ENCODE results near the gene CERS6.
A peak's percentile ranks its signal among the peaks of the same experiment; 100 is the strongest.

Gene CERS6

DNA sequence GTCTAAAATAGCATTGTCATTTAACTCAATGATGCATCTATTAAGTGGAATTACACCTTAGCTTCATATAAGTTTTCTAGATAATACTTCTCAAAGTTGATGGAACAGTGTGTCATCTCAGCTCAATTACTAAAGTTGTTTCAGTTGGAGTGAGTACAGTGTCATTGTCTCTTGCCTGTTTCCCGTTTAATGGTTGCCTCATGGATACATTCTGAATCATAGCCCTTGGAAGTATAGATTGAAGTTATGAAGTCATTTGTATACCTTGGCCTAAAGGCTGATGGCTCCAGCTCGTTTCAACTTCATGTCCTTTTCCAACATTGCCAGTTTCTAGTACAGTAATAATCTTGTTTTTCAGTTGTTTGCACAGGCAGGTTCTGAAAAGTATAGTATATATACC is 215.9 kb downstream of the CERS6 start:
- no peak for DNase-seq (ENCODE audit: low spot score)

- no peak for DNase-seq (ENCODE audit: low spot score)
Measured at GRCh38 chr2:168673265-168674189, 217.5 kb downstream of the CERS6 start.

GRCh38 chr2:168678153-168678853 is 222.2 kb downstream of the CERS6 start:
- DNase-seq (ENCODE audit: low spot score), result no peak

GRCh38 chr2:168679081-168679480 is 223.0 kb downstream of the CERS6 start:
- no peak for DNase-seq (ENCODE audit: low spot score)

- DNase-seq (ENCODE audit: low spot score), result no peak
Measured at GRCh38 chr2:168679741-168680310, 223.8 kb downstream of the CERS6 start.

DNA sequence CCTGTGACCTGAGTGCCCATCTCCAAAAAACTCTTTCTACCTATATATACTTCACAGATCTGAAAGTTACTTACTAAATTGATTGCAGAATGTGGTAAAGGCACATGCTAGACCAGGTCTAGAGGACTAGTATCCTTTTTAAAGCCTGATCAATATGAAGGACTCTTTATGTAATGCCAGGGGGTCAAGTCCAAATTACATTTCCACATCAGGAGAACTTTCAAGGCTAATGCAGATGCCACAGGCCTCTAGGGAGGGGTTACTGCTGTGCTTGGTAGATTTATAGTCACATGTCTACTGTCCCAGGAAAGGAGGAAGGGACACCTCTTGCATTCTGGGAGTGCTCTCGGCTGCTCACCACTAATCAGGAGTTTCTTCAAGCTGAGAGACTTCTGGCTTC is 227.9 kb downstream of the CERS6 start:
- DNase-seq (ENCODE audit: low spot score), result no peak

DNA sequence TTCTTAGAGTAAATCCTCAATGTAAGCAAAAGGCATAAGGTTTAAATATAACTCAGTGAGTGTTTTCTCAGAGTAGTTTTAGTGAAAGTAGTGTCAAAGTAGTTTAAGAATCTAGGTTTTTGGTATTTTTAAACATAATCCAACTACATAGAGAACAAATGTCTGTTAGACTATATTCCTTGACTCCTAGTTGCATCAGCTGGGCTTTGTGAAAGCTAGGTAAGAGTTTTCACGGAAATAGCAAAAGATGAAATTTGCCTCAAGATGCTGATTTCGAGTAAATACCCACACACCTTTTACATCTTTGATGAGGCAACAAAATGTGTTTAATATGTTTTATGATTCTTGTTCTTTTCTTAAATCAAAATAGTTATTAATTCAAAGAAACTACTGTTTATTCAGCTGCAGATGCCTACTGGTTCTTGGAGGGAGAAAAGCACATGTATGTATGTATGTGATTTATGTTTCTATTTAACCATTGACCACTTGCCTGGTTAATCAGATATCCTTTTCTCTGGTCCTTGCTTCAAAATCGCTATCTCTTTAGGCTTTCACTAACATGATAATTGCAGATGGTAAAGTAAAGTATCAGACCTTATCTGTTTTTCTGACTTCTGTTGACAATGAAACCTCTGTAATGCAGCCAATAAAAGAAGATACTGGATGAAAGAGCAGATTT is 229.0 kb downstream of the CERS6 start:
- no peak for DNase-seq (ENCODE audit: low spot score)

- no peak for DNase-seq (ENCODE audit: low spot score)
Measured at GRCh38 chr2:168685600-168686451, 229.8 kb downstream of the CERS6 start.

- no peak for DNase-seq (ENCODE audit: low spot score)
Measured at GRCh38 chr2:168686452-168687191, 230.6 kb downstream of the CERS6 start.

GRCh38 chr2:168687314-168687713 is 231.2 kb downstream of the CERS6 start:
- peak; percentile 27 for DNase-seq (ENCODE audit: low spot score)

- DNase-seq (ENCODE audit: low spot score), result no peak
Measured at GRCh38 chr2:168690381-168690885, 234.4 kb downstream of the CERS6 start.

DNA sequence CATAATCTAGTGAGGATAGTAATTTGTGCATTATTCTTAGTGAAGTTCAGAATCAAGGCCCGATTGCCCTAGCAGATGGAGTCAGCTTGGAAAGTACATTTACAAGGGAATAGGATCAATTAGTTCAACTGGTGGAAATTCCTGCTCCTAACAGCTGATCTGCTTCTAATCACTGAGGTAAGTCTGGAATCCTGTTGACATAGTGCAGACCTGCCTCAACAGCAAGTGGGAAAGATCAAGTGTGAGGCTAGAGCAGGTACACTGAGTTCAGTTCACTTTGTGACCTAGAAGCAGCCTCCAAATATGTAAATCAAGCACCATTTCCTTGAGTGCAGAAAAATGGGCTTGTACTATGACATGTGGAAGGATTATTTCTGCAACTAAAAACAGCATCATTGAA is 235.1 kb downstream of the CERS6 start:
- DNase-seq (ENCODE audit: low spot score), result no peak

DNA sequence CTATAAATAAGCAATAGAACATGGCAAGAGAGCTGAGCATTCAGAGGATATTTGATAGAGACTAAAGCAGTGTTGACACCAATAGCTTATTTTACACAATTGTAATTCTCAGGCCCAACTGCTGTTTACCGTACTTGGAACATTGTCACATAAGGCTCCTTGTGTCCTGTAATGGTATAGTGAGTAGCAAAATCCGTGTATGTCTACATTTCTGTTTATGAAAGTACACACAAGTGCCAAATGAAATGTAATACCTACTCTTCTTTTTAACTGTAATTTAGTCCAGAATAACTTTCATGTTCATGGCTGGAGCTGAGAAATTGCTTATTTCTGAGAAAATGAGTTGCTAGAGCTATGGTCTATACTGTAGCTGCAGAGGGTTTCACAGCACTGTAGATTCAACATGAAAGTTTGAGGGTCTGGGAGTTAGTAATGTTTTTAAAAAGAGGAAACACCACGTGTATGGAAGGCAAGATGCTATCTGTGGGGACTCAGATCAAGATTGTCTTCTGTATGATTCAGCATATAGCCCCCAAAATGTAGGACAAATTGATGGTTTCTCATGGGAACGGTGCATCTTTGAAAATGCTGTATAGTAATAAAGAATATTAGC is 236.2 kb downstream of the CERS6 start:
- no peak for DNase-seq (ENCODE audit: low spot score)

GRCh38 chr2:168694173-168694572 is 238.1 kb downstream of the CERS6 start:
- no peak for DNase-seq (ENCODE audit: low spot score)

GRCh38 chr2:168694866-168695265 is 238.8 kb downstream of the CERS6 start:
- DNase-seq (ENCODE audit: low spot score), result no peak

DNA sequence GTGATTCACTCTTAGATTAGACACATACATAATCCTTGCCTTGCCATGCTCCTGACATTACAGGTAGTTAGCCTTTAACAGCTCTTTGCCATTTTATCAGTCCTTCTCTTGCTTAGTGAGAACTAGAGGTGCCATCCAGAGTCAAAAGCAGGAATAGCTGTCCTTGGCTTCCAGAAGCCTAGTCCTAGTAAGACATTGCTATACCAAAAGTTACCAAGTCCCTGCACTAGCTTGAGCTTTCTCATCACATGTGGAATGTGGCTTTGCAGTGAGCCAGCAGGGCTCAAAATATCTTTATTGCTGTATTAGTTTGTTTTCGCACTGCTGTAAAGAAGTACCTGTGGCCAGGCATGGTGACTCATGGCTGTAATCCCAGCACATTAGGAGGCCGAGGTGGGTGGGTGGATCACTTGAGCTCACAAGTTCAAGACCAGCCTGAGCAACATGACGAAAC is 241.6 kb downstream of the CERS6 start:
- no peak for DNase-seq (ENCODE audit: low spot score)

DNA sequence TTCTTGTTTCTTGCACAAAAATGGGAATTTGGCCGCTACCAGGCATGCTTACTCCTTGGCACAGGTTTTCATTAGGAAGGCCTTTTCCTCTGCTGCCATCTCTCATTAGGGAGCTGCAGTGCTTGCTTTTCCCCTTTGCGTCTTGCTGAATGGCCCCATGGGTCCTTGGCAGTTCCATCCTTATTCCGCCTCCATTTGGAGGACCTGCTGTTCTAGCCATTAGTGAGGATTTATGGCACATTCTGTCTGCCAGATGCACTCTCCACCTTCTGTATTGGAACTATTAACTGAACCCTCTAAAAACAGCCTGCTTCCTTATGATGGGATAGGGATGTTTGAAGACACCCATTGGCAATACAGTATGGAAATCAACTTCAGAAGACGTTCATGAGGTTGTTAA is 242.9 kb downstream of the CERS6 start:
- no peak for DNase-seq (ENCODE audit: low spot score)

DNA sequence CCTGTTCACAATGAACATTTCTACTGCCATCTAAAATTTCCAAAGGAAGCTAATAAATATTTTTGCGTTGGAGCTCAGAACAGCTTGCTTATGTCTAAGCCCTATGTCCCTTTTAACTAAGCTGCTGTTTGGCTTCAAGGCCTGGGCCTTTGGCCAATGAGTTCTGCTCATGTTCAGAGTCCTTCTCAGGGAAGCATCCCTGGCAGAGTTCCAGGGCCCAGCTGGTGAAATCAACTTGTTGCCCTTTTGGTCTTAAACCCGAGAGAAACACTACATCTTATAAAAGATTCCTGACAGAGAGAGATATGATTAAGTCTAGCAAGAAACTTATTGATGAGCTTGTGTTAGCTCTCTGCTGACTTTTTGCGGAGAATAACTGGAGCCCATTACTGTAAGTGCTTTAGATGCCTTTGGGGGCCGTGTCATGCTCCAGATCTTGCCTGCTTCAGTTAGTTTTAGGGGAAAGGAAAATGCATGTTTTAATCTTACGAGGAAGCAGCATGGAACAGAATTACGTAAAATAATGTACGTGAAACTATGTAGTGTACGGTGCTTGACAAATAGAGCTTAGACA is 243.9 kb downstream of the CERS6 start:
- peak; percentile 35 for DNase-seq (ENCODE audit: low spot score)

GRCh38 chr2:168700615-168701245 is 244.7 kb downstream of the CERS6 start:
- no peak for DNase-seq (ENCODE audit: low spot score)

Measured in AG20443 (cell line).